Measurements from ENCODE around the gene LRRN2. TPM values are rescaled to one million over a fixed set of nuclear protein-coding genes. Genes with fewer than 3 reads are reported as not detected.

The LRRN2 gene
- total RNA-seq, 1 donor from 2014 or later = 4.6 TPM

DNA sequence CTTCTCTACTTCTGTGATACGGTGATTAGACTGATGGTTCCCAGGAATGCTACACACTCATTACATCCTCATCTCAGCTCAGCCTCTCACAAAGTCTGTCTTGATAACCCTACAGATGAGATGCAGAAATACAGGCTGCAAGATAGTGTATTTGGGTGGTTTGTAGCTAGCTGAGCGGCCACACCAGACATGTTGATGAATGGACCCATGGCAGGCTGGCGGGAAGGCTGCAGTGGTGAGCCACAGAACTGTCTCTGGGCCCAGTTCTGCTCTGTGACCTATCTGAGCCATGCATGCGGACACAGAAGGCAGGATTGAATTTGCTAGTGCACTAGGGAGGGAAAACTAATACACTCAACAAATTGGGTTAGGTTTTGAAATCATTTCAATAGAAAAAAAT lies 71.9 kb downstream of the LRRN2 start:
- peaks cover 2% of the 10 kb centered on the region for H3K36me3 Mint-ChIP-seq (ENCODE audit: low read depth)
- TF ChIP-seq, protein P1, sequence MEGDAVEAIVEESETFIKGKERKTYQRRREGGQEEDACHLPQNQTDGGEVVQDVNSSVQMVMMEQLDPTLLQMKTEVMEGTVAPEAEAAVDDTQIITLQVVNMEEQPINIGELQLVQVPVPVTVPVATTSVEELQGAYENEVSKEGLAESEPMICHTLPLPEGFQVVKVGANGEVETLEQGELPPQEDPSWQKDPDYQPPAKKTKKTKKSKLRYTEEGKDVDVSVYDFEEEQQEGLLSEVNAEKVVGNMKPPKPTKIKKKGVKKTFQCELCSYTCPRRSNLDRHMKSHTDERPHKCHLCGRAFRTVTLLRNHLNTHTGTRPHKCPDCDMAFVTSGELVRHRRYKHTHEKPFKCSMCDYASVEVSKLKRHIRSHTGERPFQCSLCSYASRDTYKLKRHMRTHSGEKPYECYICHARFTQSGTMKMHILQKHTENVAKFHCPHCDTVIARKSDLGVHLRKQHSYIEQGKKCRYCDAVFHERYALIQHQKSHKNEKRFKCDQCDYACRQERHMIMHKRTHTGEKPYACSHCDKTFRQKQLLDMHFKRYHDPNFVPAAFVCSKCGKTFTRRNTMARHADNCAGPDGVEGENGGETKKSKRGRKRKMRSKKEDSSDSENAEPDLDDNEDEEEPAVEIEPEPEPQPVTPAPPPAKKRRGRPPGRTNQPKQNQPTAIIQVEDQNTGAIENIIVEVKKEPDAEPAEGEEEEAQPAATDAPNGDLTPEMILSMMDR (IDR thresholded peaks at IDR 0.05) = no peak
- no peaks in the 10 kb centered on the region for H3K9me3 Mint-ChIP-seq (ENCODE audit: low read depth)
- H3K4me3 Mint-ChIP-seq (ENCODE audit: unreplicated experiment) = no peak overlapping the region
- H3K4me1 Mint-ChIP-seq (ENCODE audit: low read depth) = no peaks in the 10 kb centered on the region
- H3K27me3 Mint-ChIP-seq (ENCODE audit: low read depth) = peaks cover 51% of the 10 kb centered on the region
- no peak overlapping the region for H3K27ac Mint-ChIP-seq (ENCODE audit: unreplicated experiment)
- no peak for DNase-seq (ENCODE audit: low spot score)

DNA sequence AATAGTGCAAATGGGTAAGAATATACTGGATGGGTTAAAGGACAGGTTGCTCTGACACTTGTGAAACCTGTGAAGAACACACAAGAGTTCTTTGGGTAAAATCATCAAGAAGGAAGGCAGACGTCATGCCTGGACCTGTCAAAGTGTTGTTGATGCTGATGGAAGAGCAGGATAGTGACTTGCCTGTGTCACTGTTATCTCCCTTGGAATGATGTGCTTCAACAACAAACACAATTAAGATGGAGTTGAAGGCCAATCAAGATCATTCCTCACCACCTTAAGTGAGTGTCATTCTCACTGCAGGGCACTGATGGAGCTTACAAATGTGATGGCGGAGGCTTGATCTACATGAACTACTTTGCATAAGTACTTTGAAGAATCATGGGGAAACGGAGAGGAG lies 73.2 kb downstream of the LRRN2 start:
- TF ChIP-seq, protein P1 (IDR thresholded peaks at IDR 0.05) = no peak
- H3K4me3 Mint-ChIP-seq (ENCODE audit: unreplicated experiment) = no peak overlapping the region
- H3K27ac Mint-ChIP-seq (ENCODE audit: unreplicated experiment) = no peak overlapping the region
- DNase-seq (ENCODE audit: low spot score) = no peak
- no peaks in the 10 kb centered on the region for H3K9me3 Mint-ChIP-seq (ENCODE audit: low read depth)
- H3K27me3 Mint-ChIP-seq (ENCODE audit: low read depth) = peaks cover 60% of the 10 kb centered on the region
- H3K36me3 Mint-ChIP-seq (ENCODE audit: low read depth) = peaks cover 2% of the 10 kb centered on the region
- no peaks in the 10 kb centered on the region for H3K4me1 Mint-ChIP-seq (ENCODE audit: low read depth)

DNA sequence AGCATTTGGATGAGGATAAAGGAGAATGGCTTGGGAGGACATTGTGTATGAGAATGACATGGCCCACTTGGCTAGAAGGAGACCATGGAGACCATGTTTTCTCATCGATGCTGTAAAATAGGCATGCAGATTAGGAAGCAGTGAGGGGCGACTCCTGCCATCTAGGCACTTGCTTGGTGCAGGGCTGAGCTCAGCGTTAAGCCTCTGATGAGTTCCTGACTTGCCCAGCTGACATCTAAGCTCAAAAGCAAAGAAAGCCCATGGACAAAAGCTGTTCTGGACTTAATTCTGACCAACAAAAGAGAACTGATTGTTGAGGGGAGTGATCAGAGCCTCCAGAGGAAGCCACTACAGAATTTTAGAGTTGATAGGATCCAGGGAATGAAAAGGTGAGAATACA lies 74.5 kb downstream of the LRRN2 start:
- peaks cover 2% of the 10 kb centered on the region for H3K36me3 Mint-ChIP-seq (ENCODE audit: low read depth)
- TF ChIP-seq, protein P1 (IDR thresholded peaks at IDR 0.05) = no peak
- H3K4me3 Mint-ChIP-seq (ENCODE audit: unreplicated experiment) = no peak overlapping the region
- H3K9me3 Mint-ChIP-seq (ENCODE audit: low read depth) = no peaks in the 10 kb centered on the region
- H3K27me3 Mint-ChIP-seq (ENCODE audit: low read depth) = peaks cover 64% of the 10 kb centered on the region
- H3K4me1 Mint-ChIP-seq (ENCODE audit: low read depth) = no peaks in the 10 kb centered on the region
- no peak overlapping the region for H3K27ac Mint-ChIP-seq (ENCODE audit: unreplicated experiment)
- DNase-seq (ENCODE audit: low spot score) = no peak

DNA sequence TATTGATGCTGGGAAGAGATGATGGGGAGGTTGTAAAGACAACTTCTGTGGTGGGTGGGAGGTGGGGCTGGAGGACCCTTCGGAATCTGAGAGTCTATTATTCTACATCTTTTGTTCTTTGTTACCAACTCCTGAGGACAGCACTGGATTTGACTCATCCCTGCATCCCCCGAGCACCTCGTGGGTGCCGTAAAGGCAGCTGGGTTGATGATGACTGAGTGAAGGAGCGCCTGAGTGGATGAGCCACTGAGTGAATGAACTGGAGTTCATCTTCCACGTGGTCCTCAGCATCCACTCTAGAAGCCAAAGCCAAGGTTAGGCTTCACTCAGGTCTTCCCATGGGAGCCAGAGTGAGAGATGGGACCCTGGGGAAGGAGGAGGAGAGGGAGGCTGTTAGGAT lies 77.6 kb downstream of the LRRN2 start:
- no peaks in the 10 kb centered on the region for H3K9me3 Mint-ChIP-seq (ENCODE audit: low read depth)
- peaks cover under 1% of the 10 kb centered on the region for H3K36me3 Mint-ChIP-seq (ENCODE audit: low read depth)

DNA sequence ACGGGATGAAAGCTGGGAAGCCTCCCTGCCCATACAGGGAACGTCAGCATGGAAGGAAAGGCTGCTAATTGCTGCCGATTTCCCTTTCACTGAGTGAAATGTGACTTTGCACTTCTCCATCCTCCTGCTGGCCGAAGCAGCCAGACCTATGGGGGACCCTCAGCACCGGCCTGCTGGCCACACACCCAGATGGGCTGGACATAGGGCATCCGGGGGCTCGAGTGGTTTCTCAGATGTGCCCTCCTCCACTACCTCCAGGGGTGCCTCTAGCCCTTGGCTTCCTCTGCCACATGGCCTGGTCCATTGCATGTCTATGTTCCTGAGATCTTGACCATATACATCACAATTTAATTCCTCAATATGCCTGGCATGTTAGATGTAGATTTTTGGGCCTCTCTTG lies 79.7 kb downstream of the LRRN2 start:
- Mint-ChIP-seq H3K27me3 (ENCODE audit: low read depth) (peaks cover 58% of the 10 kb centered on the region), H3K36me3 (ENCODE audit: low read depth) (peaks cover 3% of the 10 kb centered on the region), H3K4me3 (ENCODE audit: unreplicated experiment) (no peak overlapping the region), H3K27ac (ENCODE audit: unreplicated experiment) (no peak overlapping the region), H3K4me1 (ENCODE audit: low read depth) (no peaks in the 10 kb centered on the region), H3K9me3 (ENCODE audit: low read depth) (no peaks in the 10 kb centered on the region)
- TF ChIP-seq, protein P1 (IDR thresholded peaks at IDR 0.05) = no peak
- DNase-seq (ENCODE audit: low spot score) = no peak

More for the DNA sequence above, 77.6 kb downstream of the LRRN2 start:
- Mint-ChIP-seq H3K4me3 (ENCODE audit: unreplicated experiment) (no peak overlapping the region), H3K27ac (ENCODE audit: unreplicated experiment) (no peak overlapping the region), H3K4me1 (ENCODE audit: low read depth) (no peaks in the 10 kb centered on the region), H3K27me3 (ENCODE audit: low read depth) (peaks cover 58% of the 10 kb centered on the region)
- DNase-seq (ENCODE audit: low spot score) = no peak
- TF ChIP-seq, protein P1 (IDR thresholded peaks at IDR 0.05) = no peak

Data from chondrocyte (in vitro differentiated cells).